B cell (primary cell): ENCODE data around the gene CREB3L4. TPM values are rescaled to one million over a fixed set of nuclear protein-coding genes. Genes with fewer than 3 reads are reported as not detected.

ENCODE experiments used
- ATAC-seq: fragments of 200-7000 bp; cut with Tn5 transposase; one replicate; pipeline ENCODE4 v1.10.0; 2021; ENCODE audit warnings: low read depth, mild to moderate bottlenecking, moderate number of reproducible peaks, moderate library complexity
- CTCF ChIA-PET: fragments of 350-600 bp; sonication (Branson Sonifier 250); formaldehyde crosslinking; loops from one replicate; lab custom pipeline; 2021; ENCODE audit warnings: antibody characterized with exemption, inconsistent platforms; lab: Charles Lee
- POLR2A ChIA-PET: fragments of 350-600 bp; sonication (Branson Sonifier 250); formaldehyde crosslinking; loops from one replicate; lab custom pipeline; 2021; ENCODE audit warnings: antibody characterized with exemption; lab: Charles Lee
- DNase-seq: peaks from one replicate; pipeline ENCODE4 v3.0.0; 2013
- H2AFZ ChIP-seq: 2 replicates; pipeline ENCODE4 v1.6.1; 2012; ENCODE audit warnings: mild to moderate bottlenecking, low read depth, low read length; ENCODE audit not compliant: insufficient read depth, poor library complexity, severe bottlenecking
- H3K27ac ChIP-seq, 2 donors: 1 replicate in 1 of 2; 2 replicates in 1 of 2; pipeline ENCODE4 v1.5.1; 2012 to 2013; ENCODE audit warnings: low read length in 2 of 2, mild to moderate bottlenecking in 2 of 2, moderate library complexity in 1 of 2
- H3K27me3 ChIP-seq, 4 experiments: fragments of 200-600 bp in 1 of 4; sonication (generic) in 1 of 4; replicated peaks in 1 of 4; 1 replicate in 2 of 4; 2 replicates in 2 of 4; pipeline versions ENCODE4 v1.6.1 to v1.7.0; 2013 to 2016; ENCODE audit warnings: low read length in 3 of 4, mild to moderate bottlenecking in 2 of 4, mixed read lengths in 1 of 4, moderate library complexity in 1 of 4; ENCODE audit not compliant: insufficient read depth in 4 of 4, control insufficient read depth in 3 of 4; ENCODE audit errors: control extremely low read depth in 1 of 4
- H3K36me3 ChIP-seq, 2 experiments: replicated peaks in 1 of 2; 1 replicate in 1 of 2; 2 replicates in 1 of 2; pipeline versions ENCODE4 v1.6.1 to v1.7.1; 2013; ENCODE audit warnings: low read length in 1 of 2; ENCODE audit not compliant: insufficient read depth in 2 of 2, control insufficient read depth in 1 of 2; ENCODE audit errors: control extremely low read depth in 1 of 2, extremely low read depth in 1 of 2
- H3K4me1 ChIP-seq, 2 donors: fragments of 200-600 bp in 1 of 2; sonication (generic) in 1 of 2; 1 replicate in 1 of 2; 2 replicates in 1 of 2; pipeline versions ENCODE4 v1.5.1 to v1.6.1; 2013 to 2017; ENCODE audit warnings: low read length in 2 of 2; ENCODE audit not compliant: control insufficient read depth in 2 of 2, insufficient read depth in 2 of 2
- H3K4me2 ChIP-seq: replicated peaks from 2 replicates; pipeline ENCODE3; 2012; ENCODE audit warnings: mild to moderate bottlenecking, low read depth, low read length; ENCODE audit not compliant: poor library complexity, severe bottlenecking
- H3K4me3 ChIP-seq, 5 experiments: fragments of 200-600 bp in 1 of 5; sonication (generic) in 1 of 5; 1 replicate in 3 of 5; 2 replicates in 2 of 5; pipeline versions ENCODE4 v1.5.1 to v1.7.0; 2011 to 2016; ENCODE audit warnings: low read length in 4 of 5, mild to moderate bottlenecking in 4 of 5, low read depth in 2 of 5, control low read depth in 1 of 5, moderate library complexity in 1 of 5; ENCODE audit not compliant: insufficient read depth in 1 of 5; ENCODE audit errors: control extremely low read depth in 1 of 5, extremely low read depth in 1 of 5
- H3K79me2 ChIP-seq: fragments of 200-600 bp; sonication (generic); one replicate; pipeline ENCODE4 v1.6.0; 2016; ENCODE audit warnings: low read length; ENCODE audit not compliant: control insufficient read depth, insufficient read depth
- H3K9ac ChIP-seq: fragments of 200-600 bp; sonication (generic); 2 replicates; pipeline ENCODE4 v1.6.1; 2017; ENCODE audit warnings: mild to moderate bottlenecking, low read length, moderate library complexity
- H3K9me3 ChIP-seq, 3 donors: one replicate each; pipeline versions ENCODE4 v1.6.1 to v1.7.1; 2013; ENCODE audit warnings: low read length in 2 of 3; ENCODE audit not compliant: control insufficient read depth in 2 of 3, insufficient read depth in 1 of 3; ENCODE audit errors: control extremely low read depth in 1 of 3
- H4K20me1 ChIP-seq: 2 replicates; pipeline ENCODE4 v1.6.0; 2012; ENCODE audit warnings: mild to moderate bottlenecking, low read length; ENCODE audit not compliant: insufficient read depth, control insufficient read depth, poor library complexity, severe bottlenecking
- H3K27ac Mint-ChIP-seq: one replicate; pipeline ENCODE4 v1.8.0; 2021; ENCODE audit warnings: mixed read lengths
- H3K27me3 Mint-ChIP-seq: one replicate; pipeline ENCODE4 v1.8.0; 2021; ENCODE audit warnings: mixed read lengths
- H3K4me1 Mint-ChIP-seq: one replicate; pipeline ENCODE4 v1.8.0; 2021; ENCODE audit warnings: mixed read lengths
- H3K4me3 Mint-ChIP-seq: one replicate; pipeline ENCODE4 v1.8.0; 2021; ENCODE audit warnings: mixed read lengths
- H3K9me3 Mint-ChIP-seq: one replicate; pipeline ENCODE4 v1.8.0; 2022; ENCODE audit warnings: mixed read lengths; ENCODE audit not compliant: insufficient read depth
- EZH2 ChIP-seq: IDR thresholded peaks from 2 replicates; pipeline ENCODE4 v1.6.1; 2012; ENCODE audit warnings: borderline replicate concordance, low read depth, mild to moderate bottlenecking, moderate library complexity, low read length; ENCODE audit not compliant: insufficient read depth, poor library complexity, severe bottlenecking
- WGBS: methylation state at CpG from one replicate; pipeline ENCODE4 v1.1.5; 2013; ENCODE audit warnings: missing lambda C conversion rate; ENCODE audit not compliant: insufficient coverage; 5-methylcytosine and 5-hydroxymethylcytosine counted together
- intact Hi-C: fragments of 100-400 bp; cut with micrococcal nuclease; formaldehyde crosslinking; loops from one replicate; pipeline ENCODE4 v1.10.0; 2022
- polyA plus RNA-seq: library from polyadenylated mRNA; depleted of rRNA; stranded (reverse); fragments of >200 nt; gene quantifications from 2 replicates; pipeline ENCODE4 v1.2.3, GENCODE V29; 2012
- total RNA-seq, 2 donors: library from RNA; stranded (reverse); fragments of 120-200 nt in 1 of 2; gene quantifications; 1 replicate in 1 of 2; 2 replicates in 1 of 2; pipeline versions ENCODE4 v1.2.3 to v1.2.4, GENCODE V29; 2013 to 2022

Gene CREB3L4
- total and polyA plus RNA-seq, 2 donors (not counting 1 experiment from before 2014, with no cell fraction given), result 21.8 to 28.1 TPM

- H3K4me1 Mint-ChIP-seq, result peaks cover 50% of the 10 kb centered on the region
These were observed 45.4 kb upstream of the CREB3L4 start for GRCh38 chr1:153922076-153922971.

More at GRCh38 chr1:153922076-153922971, 45.4 kb upstream of the CREB3L4 start:
- under 1% methylated on average over 31 of the region's 86 CpGs for WGBS
- TF ChIP-seq EZH2, result no peak
- Mint-ChIP-seq H3K27me3 (no peaks in the 10 kb centered on the region), H3K27ac (peak overlapping the region; percentile 99), H3K9me3 (no peaks in the 10 kb centered on the region), H3K4me3 (peak overlapping the region; percentile 95)
- peaks cover 0 to 11% of the 10 kb centered on the region in 2 experiments for H3K36me3 ChIP-seq
- peak overlapping the region; percentile 73 for H3K9ac ChIP-seq
- H3K9me3 ChIP-seq, result no peaks in the 10 kb centered on the region
- intact Hi-C loops, result loop anchor here (2.0 to 5.0 kb wide), 7 partner anchors 40 to 705 kb away; partner anchors contain the start of genes ILF2, JTB, RAB13 and UBAP2L
- peaks cover 37 to 39% of the 10 kb centered on the region in 2 donors for H3K4me1 ChIP-seq
- peaks cover 47% of the 10 kb centered on the region for H4K20me1 ChIP-seq
- peak overlapping the region; percentile 69 to 85 (median 81) for H3K4me3 ChIP-seq
- peak overlapping the region; percentile 72 to 91 for H3K27ac ChIP-seq
- H2AFZ ChIP-seq, result peak overlapping the region; percentile 67
- ChIA-PET CTCF (interaction anchor here (0.6 to 5.2 kb wide), 9 partner anchors 10 to 258 kb away, joined by 3 to 43 read pairs (median 6); partner anchors contain the start of genes CREB3L4, DENND4B and RAB13), POLR2A (interaction anchor here (0.5 to 6.5 kb wide), 15 partner anchors 17 to 226 kb away, joined by 3 to 124 read pairs (median 6); partner anchors contain the start of genes CREB3L4, CRTC2, DENND4B and INTS3)
- peaks cover 66% of the 10 kb centered on the region for H3K79me2 ChIP-seq
- H3K27me3 ChIP-seq, result no peaks in the 10 kb centered on the region
- DNase-seq, result no peak
- peak; percentile 16 for ATAC-seq
- peak overlapping the region; percentile 92 for H3K4me2 ChIP-seq
